Esophagus mucosa (tissue), 1 donor: ENCODE results near the gene HIPK2. TPM values are rescaled to one million over a fixed set of nuclear protein-coding genes. Genes with fewer than 3 reads are reported as not detected.

Experiments used
- ATAC-seq: fragments of 200-7000 bp; cut with Tn5 transposase; one replicate; pipeline ENCODE4 v1.9.1; 2020
- total RNA-seq: library from RNA; stranded (reverse); gene quantifications from one replicate; pipeline ENCODE4 v1.2.4, GENCODE V29; 2023
- donor health status: DM: yes; HTN: yes; CAD: no.

Gene HIPK2
- total RNA-seq, 1 donor from 2014 or later = 39.5 TPM

DNA sequence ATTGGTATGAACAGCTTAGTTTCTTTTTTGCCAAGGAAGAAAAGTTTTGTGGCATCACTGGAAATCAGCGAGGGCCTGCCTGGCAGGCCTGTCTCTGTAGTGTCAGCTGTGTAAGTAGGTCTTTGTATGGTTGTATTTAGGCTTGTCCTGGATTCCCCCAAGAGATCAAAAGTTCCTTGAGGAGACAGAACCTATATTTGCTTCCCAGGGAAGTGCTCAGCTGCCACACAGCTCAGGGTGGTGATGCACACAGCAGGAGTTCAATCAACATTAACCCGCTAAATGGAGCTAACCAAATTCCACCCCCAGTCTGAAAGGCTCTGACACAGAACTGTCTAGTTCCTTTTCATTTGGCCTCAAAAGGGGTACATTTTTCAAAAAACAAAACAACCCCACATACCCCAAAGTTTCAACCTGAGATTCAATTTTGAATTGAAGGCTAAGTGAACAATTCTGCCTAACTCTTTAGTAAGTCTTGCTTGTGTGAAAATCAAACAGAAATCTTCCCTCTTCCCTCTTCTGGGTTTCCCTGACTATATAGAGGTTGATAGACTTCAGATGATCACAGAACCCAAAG lies 129.9 kb downstream of the HIPK2 start:
- ATAC-seq = no peak

DNA sequence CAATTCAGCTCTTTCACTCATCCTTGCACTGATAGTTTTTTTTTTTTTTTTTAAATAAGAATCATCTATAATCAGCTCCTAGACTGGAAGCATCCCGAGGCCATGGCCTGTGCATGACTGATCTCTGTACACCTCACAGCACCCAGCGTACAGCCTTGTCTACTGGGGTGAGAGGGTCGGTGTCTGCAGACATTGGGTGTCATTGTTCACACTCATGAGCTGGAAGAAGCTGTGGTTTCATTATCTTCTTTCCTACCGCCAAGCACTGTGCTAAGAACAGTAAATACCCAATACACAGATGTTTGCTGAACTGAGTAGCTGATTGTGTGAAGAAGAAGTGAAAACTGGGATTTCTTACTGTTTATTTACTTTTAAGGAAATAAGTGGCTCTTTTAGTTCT lies 130.7 kb downstream of the HIPK2 start:
- no peak for ATAC-seq

DNA sequence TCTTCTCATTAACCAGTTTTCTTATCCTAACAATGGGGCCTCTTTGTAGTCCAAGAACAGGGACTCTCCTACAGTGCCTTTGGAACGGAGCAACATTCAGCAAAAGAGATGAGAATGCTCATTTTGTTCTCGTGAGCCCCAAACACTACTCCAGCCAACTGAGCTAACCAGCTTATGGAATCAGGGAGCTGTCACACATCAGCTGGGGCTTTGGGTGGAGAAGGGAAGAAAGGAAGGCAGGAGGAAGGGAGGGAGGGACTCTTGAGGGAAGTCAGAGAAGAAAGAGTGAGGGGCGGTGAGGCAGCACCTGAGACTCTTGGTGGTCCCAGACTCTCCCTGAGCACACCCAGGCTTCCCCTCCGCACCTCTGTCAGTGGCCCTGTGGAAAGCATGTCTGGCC lies 131.2 kb downstream of the HIPK2 start:
- no peak for ATAC-seq

DNA sequence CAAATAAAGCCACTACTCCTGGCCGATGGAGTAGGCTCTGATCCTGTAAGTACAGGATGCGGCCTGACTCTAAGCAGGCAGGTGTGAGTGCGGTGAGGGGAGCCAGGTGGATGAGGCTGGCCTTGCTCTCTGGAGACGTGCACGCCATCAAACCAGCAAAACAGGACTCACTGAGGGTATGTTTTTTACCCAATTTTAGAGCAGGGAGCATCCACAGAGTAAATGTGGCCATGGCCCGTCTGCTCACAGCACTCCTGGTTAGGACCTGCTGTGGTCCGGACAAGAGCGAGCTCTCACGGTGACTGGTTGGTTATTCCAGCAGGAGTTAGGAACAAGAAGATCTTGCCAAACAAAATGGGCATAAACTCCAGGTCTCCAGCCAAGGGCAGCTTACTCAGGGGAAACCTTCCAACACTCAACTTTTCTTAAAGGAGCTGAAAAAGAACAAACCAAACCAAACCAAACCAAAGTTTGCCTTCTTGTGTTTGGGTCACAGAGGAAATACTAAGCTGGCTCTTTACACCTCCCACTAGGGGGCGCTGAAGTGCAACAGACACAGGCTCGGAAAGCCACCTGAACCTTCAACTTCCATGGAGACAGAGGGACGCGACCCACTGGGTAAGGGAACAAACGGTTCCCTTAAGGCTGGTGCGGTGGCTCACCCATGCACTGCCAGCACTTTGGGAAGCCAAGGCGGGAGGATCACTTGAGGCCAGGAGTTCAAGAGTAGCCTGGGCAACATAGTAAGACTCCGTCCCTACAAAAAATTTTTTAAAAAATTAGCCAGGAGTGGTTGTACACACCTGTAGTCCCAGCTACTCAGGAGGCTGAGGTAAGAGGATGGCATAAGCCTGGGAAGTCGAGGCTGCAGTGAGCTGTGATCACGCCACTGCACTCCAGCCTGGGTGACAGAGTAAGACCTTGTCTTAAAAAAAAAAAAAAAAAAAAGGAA lies 131.9 kb downstream of the HIPK2 start:
- peak; percentile 69 for ATAC-seq

DNA sequence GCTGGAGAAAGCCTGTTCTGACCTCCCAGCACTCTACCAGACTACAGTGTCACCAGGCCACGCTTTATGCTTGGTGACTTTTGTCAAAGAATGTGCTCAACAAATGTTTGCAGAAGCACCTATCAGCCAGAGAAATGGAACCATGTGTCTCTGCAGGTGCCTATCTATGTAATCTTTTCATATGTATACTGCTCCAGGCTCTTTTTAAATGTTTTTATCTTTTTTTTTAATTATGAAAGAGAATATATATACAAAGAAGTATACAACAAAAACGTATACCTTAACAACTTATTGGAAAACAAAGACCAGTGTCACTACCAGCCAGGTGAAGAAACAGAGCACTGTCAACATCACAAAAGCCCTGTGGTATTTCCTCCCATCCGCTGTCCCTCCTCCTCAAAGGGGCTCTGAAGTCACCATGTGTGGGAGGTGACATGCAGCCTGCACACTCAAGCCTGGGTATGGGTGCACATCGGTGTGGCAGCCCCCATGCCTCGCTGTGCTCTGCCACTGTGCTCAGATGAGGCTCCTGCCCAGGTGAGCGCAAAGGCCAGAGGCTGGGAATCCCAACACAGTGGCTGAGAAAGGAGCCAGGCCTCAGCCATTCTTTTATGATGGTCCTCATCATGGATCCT lies 133.7 kb downstream of the HIPK2 start:
- no peak for ATAC-seq

DNA sequence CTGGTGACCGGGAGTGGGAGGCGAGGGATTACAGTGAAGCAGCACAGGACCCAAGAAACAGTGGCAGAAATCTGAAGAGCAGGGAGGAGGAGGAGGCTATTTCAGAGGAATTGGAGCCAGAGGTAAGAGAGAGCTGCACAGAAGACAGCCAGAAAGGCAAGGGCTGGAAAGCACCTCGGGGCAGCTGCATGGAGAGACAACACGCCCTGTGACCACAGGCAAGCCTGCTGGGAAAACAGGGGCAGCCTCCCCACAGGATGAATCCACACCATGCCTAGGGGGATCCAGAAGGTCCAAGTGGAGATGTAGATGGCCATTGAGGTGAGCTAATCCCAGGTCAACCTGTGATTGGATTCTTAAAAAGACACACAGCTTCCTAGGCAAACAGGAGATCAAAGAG lies 135.5 kb downstream of the HIPK2 start:
- no peak for ATAC-seq

DNA sequence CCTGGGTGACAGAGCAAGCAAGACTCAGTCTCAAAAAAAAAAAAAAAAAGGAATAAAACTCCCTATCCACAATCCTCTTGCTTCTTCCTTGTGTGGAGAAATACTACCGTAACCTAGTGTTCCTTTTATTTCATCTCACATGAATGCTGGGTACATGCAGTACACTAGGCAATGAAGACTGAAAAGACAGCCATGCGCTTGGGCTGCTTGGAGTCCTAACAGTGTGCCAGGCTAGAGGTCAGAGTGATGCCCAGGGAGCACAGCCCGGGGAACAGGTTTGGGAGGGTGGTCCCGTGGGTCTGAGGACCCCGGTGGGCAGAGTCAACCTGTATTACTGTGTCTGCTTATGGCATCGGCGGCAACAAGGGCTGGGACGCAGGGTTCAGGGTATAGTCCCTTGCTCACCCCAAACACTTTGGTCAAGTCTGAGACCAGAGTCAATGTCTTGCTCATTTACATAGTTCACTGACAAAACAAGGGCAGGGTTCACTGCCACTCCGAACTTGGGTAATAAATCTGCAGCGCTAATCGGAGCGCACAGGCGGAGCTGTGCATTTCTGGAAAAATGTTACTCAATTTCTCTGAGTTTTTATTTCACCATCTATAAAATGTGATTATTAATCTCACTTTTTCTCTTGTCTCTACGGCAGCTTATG lies 136.3 kb downstream of the HIPK2 start:
- no peak for ATAC-seq

DNA sequence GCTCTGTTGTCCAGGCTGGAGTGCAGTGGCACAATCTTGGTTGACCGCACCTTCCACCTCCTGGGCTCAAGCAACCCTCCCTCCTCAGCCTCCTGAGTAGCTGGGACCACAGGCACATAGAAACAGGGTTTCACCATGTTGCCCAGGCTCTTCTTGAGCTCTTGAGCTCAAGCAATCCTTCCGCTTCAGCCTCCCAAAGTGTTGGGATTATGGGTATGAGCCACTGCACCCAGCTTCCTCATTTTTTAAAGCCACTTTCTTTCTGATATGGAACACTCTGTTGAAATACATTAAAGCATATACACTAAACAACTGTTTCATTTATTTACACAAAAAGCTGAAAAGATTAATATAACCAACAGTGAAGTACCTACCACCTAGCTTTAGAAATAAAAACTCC lies 137.1 kb downstream of the HIPK2 start:
- ATAC-seq = no peak

DNA sequence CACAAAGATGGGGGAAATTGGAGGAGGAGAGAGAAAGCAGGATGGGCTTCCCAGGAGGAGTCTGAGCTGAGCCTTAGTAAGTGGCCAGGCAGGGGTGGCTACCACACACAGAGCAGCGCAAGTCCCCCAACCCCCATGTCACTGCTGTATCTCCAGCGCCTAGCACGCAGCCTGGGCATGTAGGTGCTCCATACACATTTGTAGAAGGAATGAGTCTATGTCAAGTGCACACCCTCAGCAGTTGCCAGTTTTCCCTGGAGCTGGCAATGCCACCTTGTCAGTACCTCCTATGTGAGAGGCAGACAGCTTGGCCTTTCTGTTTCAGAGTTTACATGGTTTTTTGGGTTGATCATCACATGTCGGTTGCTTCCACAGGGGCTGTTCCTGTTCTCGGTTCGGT lies 138.2 kb downstream of the HIPK2 start:
- ATAC-seq = no peak

DNA sequence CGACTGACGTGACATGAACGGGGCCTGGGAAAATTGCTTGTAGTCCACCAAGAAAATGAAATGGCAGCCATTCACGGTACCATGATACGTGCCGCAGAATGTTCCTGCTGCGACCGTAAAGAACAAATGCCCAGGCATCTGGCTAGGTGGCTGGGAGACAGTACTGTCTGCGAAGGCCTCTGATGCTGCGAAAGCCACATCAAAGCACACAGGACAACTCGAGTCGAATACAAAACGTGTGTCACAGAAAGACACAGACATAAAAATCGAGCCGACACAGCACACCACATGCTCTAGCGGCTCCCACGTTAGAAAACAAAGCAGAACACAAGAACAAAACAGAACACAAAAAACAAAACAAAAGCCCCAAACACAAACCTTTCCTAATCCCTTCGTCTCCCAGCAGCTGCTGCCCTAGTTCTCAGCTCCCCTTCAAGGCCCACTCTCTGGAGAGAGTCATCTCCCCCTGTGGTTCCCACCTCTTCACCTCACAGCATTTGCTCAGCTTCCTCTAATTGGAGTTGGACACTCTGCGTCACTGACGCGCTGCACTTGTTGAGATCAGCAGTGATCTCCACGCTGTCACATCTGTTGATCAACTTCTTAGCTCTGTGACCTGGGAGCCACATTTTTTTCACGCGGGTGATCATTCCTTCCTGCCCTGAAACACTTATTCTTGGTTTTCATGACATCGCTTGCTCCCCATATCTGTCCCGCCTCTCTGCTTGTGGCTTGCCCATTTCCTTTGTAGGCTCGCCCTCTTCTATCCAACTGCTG lies 142.1 kb downstream of the HIPK2 start:
- ATAC-seq = no peak

DNA sequence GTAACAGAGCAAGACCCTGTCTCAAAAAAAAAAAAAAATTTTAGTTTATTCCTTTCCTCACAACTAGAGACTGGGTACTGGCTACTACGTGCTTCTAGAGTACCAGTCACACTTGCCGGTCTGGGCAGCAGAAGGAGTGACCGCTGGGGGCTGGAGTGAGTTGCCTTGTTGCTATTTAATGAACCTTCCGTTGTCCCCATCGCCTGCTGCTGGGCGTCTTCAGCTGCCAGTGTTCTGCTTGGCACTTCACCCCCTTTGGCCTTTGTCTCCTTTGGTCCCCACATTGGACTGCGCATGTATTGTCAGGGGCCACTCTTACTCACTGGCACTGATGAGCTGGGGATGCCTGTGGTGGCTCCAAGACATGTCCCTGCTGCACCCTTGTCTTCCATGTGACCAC lies 143.7 kb downstream of the HIPK2 start:
- ATAC-seq = no peak

DNA sequence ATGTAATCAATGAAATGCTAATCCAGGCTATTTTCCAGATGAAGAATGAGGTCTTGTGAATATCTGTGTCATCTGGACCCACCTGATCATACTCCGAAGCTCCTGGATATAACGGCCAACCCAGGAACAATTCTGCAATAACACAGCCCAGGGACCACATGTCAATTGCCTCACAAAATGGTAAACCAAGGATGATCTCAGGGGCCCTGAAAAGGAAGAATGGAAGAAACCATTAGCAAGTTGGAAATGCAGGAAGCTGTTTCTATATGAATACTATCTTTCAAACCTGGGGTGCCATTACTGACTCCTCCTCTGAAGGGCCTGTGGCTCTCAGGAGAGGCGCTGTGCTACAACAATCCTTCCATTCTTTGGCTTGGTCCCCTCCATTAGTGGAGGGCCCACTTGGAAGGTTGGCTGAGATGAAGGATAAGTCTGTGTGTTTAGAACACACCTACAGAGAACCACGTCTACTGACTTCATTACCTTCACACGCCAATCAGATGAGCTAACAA lies 146.2 kb downstream of the HIPK2 start:
- no peak for ATAC-seq

DNA sequence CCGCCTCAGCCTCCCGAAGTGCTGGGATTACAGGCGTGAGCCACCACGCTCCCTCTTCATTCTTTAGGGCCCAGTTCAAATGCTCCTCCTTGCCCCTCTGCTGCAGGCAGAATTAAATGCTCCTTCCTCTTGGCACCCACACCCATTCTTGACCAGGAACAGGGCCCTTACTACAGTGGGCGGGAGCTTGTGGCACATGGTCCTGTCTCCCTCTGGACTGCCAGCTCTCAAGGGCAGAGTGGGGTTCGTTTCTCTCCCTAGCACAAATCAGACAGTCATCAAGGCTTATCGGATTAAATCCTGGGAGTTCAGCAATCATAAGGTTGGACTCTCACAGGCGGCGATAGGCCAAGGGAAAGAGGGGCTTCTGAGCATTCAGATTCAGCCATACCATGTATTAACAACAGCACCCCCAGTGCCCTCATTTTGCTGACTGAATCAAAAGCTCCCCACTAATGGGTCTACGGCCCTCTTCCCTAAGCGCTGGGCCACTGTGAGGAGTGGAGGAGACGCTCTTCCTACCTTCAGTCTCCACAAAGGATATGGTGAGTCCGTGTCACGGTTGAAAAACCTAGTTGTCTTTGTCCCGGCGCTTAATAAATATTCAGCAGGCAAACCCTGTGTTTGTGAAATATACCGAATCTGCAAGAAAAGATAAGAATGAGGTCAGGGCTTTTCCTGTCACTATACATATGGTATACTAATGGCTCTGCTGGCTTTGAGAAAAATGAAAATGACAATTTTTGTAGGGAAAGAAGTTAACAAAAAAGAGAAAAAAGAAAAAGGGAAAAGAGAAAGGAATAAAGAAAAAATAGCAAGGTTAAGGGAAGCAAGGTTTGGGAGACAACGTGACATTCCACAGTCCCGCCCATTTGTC lies 146.9 kb downstream of the HIPK2 start:
- no peak for ATAC-seq

DNA sequence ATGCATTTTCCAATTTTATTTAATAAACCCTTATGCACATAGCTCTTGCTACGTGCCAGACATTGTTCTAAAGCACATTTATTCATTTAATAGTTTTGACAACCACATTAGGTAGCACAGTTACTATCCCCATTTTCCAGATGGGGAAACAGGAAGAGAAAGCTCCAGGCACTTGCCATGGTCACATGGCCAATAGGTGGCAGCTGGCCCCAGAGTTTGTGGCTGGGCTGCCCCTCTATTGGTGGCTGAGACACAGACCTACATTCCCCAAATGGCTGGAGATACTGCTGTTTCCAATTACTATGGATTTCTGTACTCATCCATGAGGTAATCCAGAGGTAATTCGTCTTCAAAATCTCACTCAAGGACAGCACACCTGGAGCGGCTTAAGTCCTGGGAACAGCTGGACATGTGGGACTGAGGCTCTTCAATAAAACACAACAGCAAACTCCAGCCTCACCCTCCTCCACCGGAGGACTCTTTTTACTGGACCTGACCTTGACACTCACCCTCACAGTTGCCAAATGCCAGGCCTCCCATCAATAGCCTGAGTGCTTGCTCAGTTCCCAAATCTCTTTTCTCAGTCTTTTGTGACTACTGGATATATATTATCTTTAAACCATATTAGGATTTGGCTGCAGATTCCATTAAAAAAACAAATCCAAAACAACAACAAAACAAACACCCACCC lies 148.3 kb downstream of the HIPK2 start:
- ATAC-seq = no peak

DNA sequence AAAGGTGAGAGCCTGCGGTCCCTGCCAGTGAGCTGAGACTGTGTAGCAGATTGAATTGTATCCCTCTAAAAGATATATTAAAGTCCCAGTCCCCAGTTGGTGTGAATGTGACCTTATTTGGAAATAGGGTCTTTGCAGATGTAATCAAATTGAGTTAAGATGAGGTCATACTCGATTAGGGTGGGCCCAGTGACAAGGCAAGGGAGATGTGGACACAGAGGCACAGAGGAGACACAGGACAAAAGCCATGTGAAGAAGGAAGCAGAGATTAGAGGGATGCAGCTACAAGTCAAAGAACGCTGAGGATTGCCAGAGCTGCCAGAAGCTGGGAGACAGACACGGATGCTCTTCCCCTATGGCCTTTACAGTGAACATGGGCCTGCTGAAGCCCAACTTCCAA lies 150.0 kb downstream of the HIPK2 start:
- no peak for ATAC-seq

DNA sequence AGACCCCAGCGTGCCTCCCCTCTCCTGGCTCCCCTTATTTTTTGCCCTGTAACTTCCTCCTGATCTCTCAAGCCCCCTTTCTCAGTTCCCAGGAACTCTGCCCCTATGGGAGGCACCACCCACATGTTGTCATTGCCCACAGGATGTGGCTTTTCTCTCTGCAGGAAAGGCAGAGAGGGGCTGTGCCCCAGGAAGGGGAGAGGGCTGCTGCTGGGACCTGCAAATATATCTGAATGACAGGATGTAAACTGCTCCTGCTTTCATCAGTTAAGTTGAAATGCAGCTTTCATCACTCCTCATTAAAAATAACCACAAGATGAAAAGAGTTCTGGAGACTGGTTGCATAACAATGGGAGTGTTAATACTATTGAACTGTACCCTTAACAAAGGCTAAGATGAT lies 151.0 kb downstream of the HIPK2 start:
- ATAC-seq = no peak

DNA sequence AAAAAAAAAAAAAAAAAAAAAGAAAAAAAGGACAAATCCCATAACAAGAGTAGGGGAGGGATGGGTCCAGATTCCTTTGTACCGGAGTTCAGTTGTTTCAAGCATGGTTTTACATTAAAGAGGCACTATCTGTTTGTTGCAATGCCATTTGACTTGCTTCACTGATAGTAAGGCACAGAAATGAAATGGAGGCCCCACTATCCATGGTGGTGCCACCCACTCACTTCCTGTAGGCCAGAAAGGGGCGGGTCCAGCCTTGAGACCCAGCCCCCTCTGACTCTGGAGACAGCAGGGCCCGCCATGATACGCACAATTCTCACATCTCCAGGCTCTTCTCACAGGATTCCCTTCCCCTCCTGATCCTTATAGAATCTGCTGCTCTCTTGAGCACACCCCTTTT lies 154.3 kb downstream of the HIPK2 start:
- ATAC-seq = no peak

DNA sequence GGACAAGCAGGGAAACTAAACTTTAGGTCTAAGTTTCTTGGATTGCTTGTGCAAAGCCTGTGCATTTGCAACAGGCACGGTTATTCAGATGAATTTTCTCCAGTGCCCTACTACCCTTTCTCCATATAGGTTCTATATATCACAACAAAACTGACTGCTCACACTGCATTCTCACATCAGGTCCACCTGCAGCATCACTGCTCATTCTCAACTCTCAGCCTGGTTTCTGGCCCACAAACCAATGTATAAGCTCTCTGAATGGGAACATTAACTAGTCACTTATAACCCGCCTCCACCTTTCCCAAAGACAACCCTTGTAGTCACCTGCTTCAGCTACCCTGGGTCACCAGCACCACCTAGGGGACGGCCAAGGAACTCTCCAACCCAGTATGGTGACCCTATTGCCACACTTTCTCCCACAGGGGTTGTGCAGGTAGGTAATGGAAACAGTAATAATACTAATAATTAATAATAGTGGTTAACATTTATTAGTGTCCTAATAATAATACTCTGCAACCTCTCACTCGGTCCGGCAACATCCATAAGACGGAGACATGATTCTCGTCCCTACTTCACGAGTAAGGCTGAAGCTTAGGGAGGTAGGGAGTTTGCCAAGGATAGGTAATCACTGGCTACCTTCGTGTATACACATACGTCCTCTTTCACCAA lies 157.0 kb downstream of the HIPK2 start:
- ATAC-seq = peak; percentile 87

DNA sequence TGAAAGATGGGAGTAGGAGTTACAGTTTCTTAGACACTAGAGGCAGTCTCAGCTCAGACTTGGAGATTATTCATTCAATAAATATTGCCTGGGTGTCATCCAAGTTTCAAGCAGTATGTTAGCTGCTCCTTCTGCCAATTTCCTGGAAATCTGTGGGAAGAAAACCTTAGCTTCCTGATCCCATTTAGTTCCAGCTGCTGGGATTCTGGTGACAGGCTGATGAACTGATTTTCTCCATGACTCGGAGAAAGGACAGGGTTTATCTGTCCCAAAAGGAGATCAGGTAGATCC lies 158.5 kb downstream of the HIPK2 start:
- no peak for ATAC-seq
